GM12801 (cell line): Measurements from ENCODE around the gene RNF20.

Source experiments
- CTCF ChIP-seq: IDR thresholded peaks from one replicate; pipeline ENCODE4 v1.5.1; 2011; ENCODE audit warnings: control low read depth; ENCODE audit not compliant: insufficient read length; ENCODE audit errors: extremely low read depth

Gene RNF20

GRCh38 chr9:101593345-101593744 lies 59.7 kb downstream of the RNF20 start:
- no peak for TF ChIP-seq CTCF

DNA sequence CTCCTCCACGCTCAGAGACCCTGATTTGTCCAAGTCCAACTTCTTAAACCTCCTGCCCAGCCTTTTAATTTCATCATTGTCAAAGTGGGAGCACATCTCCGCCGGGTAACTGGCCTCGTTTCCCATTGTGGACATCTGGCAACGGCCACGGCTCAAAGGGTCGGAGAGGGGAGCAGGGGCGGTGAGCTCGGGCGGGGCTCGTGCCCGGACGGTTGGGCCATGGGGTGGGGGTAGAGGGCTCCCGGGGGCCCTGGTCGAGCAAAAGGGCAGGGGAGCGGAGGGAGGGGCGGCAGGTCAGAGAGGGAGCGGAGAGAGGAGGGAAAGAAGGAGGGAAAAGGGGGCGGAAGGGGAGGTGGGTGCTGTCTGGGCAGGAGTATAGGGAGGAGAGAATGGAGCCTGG lies 61.1 kb downstream of the RNF20 start, which contains the start of gene PPP3R2:
Gene PPP3R2, minus strand, starts transcription at position 174 of the 400 bp plus-strand sequence. Its CDS starts 48 bp downstream, at position 126.
- TF ChIP-seq CTCF, result no peak

GRCh38 chr9:101601904-101602765 lies 68.5 kb downstream of the RNF20 start:
- no peak for TF ChIP-seq CTCF

- no peak for TF ChIP-seq CTCF
These were observed 70.6 kb downstream of the RNF20 start for GRCh38 chr9:101604296-101604695.

DNA sequence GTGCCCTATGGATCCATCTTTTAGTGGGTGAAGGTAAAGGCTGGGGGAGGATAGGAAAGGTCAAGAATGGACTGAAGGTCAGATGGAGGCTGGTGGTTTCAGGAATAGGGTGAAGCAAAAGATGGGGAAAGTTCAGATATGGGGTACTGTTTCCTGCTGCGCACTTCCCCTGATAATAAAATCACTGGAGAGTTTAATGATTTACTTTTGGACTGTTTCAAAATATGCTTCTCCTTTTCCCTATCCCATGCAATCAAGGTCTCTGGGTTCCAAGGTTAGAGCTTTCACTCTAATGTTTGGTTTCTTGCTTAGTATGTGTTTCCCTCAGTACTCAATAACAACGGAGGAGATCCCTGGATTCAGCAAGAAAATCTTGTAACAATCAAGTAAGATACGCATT lies 71.9 kb downstream of the RNF20 start:
- TF ChIP-seq CTCF, result no peak
